ENCODE data around the gene GRAMD2A.

- TF ChIP-seq POLR2A (IDR thresholded peaks at IDR 0.05) = peak; percentile 20 to 28
- TF ChIP-seq CTCF (IDR thresholded peaks at IDR 0.05) = no peak
Observed at GRCh38 chr15:72117486-72118016, 80.0 kb downstream of the GRAMD2A start.
